ENCODE data around the gene JPH3. TPM values are rescaled to one million over a fixed set of nuclear protein-coding genes. Genes with fewer than 3 reads are reported as not detected.

The JPH3 gene
- total RNA-seq, 1 experiment from 2014 or later: not detected

GRCh38 chr16:87563022-87563421, 39.3 kb upstream of the JPH3 start:
- Histone ChIP-seq H3F3A (ENCODE audit: insufficient read depth, low read depth) (no peaks in the 10 kb centered on the region), H3K36me3 (ENCODE audit: low read depth) (no peaks in the 10 kb centered on the region), H3K9me2 (ENCODE audit: insufficient read depth) (no peaks in the 10 kb centered on the region), H2AFZ (no peak overlapping the region), H3K4me2 (no peak overlapping the region), H3K9me3 (ENCODE audit: insufficient read depth, low read depth) (no peaks in the 10 kb centered on the region), H3K4me1 (replicated peaks; ENCODE audit: insufficient read depth) (no peaks in the 10 kb centered on the region), H3K27me3 (ENCODE audit: insufficient read depth, low read depth) (peaks cover 52% of the 10 kb centered on the region), H4K20me1 (ENCODE audit: insufficient read depth) (no peaks in the 10 kb centered on the region), H3K4me3 (no peak overlapping the region), H3K79me2 (ENCODE audit: low read depth) (no peaks in the 10 kb centered on the region), H3K27ac (no peak overlapping the region)
- no peak for TF ChIP-seq CTCF (conservative IDR thresholded peaks at IDR 0.05)
- no peak for TF ChIP-seq EZH2 (IDR thresholded peaks at IDR 0.05; ENCODE audit: low read depth)
- intact Hi-C loops (cut with micrococcal nuclease; ENCODE audit: unreplicated experiment): no loop called here
- ChIA-PET CTCF (interaction anchor here (1.0 kb wide), 1 partner anchor 12 kb away, joined by 6 read pairs; no protein-coding TSS in a partner anchor), POLR2A (ENCODE audit: unreplicated experiment) (no interaction called here)
- DNase-seq: no peak
- BruUV-seq (replicated peaks): no TSS peak

- H3K9me2 ChIP-seq (ENCODE audit: insufficient read depth): no peaks in the 10 kb centered on the region
- H3K36me3 ChIP-seq (ENCODE audit: low read depth): no peaks in the 10 kb centered on the region
- no peaks in the 10 kb centered on the region for H3F3A ChIP-seq (ENCODE audit: insufficient read depth, low read depth)
- H3K79me2 ChIP-seq (ENCODE audit: low read depth): no peaks in the 10 kb centered on the region
- POLR2A ChIA-PET (ENCODE audit: unreplicated experiment): no interaction called here
- H3K4me1 ChIP-seq (replicated peaks; ENCODE audit: insufficient read depth): no peaks in the 10 kb centered on the region
- H3K9me3 ChIP-seq (ENCODE audit: insufficient read depth, low read depth): no peaks in the 10 kb centered on the region; the same call in 1 of the 2 replicates
- intact Hi-C loops (cut with micrococcal nuclease; ENCODE audit: unreplicated experiment): no loop called here
- BruUV-seq (replicated peaks): no TSS peak
- no peak overlapping the region for H3K4me2 ChIP-seq
- CTCF ChIA-PET: interaction anchor here (0.6 kb wide), 1 partner anchor 74 kb away, joined by 8 read pairs; no protein-coding TSS in a partner anchor
- H4K20me1 ChIP-seq (ENCODE audit: insufficient read depth): no peaks in the 10 kb centered on the region
- no peak overlapping the region for H3K4me3 ChIP-seq
- peak in 1 of 2 experiments; percentile 23 for DNase-seq
- H2AFZ ChIP-seq: no peak overlapping the region
- H3K27ac ChIP-seq: no peak overlapping the region
- H3K27me3 ChIP-seq (ENCODE audit: insufficient read depth, low read depth): peaks cover 50% of the 10 kb centered on the region
- TF ChIP-seq EZH2 (IDR thresholded peaks at IDR 0.05; ENCODE audit: low read depth): no peak
- no peak for TF ChIP-seq CTCF (conservative IDR thresholded peaks at IDR 0.05)
Observed at GRCh38 chr16:87563714-87564523, 38.4 kb upstream of the JPH3 start.

DNA sequence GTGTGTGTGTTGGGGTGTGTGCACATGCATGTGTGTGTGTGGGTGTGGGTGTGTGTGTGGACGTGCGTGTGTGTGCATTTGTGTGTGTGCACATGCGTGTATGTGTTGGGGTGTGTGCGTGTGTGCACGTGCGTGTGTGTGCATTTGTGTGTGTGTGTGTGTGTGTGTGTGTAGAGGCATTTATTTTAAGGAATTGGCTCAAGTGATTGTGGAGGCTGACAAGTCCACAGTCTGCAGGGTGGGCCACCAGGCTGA, 37.9 kb upstream of the JPH3 start:
- CTCF ChIA-PET: interaction anchor here (0.6 kb wide), 1 partner anchor 73 kb away, joined by 8 read pairs; no protein-coding TSS in a partner anchor
- no TSS peak for BruUV-seq (replicated peaks)
- intact Hi-C loops (cut with micrococcal nuclease; ENCODE audit: unreplicated experiment): no loop called here

More for the DNA sequence above, 37.9 kb upstream of the JPH3 start:
- no peak for DNase-seq
- no peaks in the 10 kb centered on the region for H3K4me1 ChIP-seq (replicated peaks; ENCODE audit: insufficient read depth)
- no peaks in the 10 kb centered on the region for H3K79me2 ChIP-seq (ENCODE audit: low read depth)
- TF ChIP-seq EZH2 (IDR thresholded peaks at IDR 0.05; ENCODE audit: low read depth): no peak
- no peak for TF ChIP-seq CTCF (conservative IDR thresholded peaks at IDR 0.05)
- no peaks in the 10 kb centered on the region for H3F3A ChIP-seq (ENCODE audit: insufficient read depth, low read depth)
- H2AFZ ChIP-seq: no peak overlapping the region
- POLR2A ChIA-PET (ENCODE audit: unreplicated experiment): no interaction called here
- peaks cover 50% of the 10 kb centered on the region for H3K27me3 ChIP-seq (ENCODE audit: insufficient read depth, low read depth)
- H3K9me3 ChIP-seq (ENCODE audit: insufficient read depth, low read depth): no peaks in the 10 kb centered on the region; the same call in 1 of the 2 replicates
- no peak overlapping the region for H3K4me3 ChIP-seq
- H4K20me1 ChIP-seq (ENCODE audit: insufficient read depth): no peaks in the 10 kb centered on the region
- no peaks in the 10 kb centered on the region for H3K36me3 ChIP-seq (ENCODE audit: low read depth)
- H3K9me2 ChIP-seq (ENCODE audit: insufficient read depth): no peaks in the 10 kb centered on the region
- H3K4me2 ChIP-seq: no peak overlapping the region
- no peak overlapping the region for H3K27ac ChIP-seq
